ENCODE results near the gene DCK.

The DCK gene

GRCh38 chr4:71065991-71066510 is 72.6 kb downstream of the DCK start:
- TF ChIP-seq CTCF (IDR thresholded peaks at IDR 0.05; ENCODE audit: extremely low read depth, missing control alignments): no peak
- no peak for DNase-seq (ENCODE audit: low spot score)

- TF ChIP-seq CTCF (IDR thresholded peaks at IDR 0.05; ENCODE audit: extremely low read depth, missing control alignments): no peak
- DNase-seq (ENCODE audit: low spot score): no peak
Observed at GRCh38 chr4:71066737-71067716, 73.6 kb downstream of the DCK start.

- DNase-seq (ENCODE audit: low spot score): no peak
- TF ChIP-seq CTCF (IDR thresholded peaks at IDR 0.05; ENCODE audit: extremely low read depth, missing control alignments): no peak
Observed at GRCh38 chr4:71069063-71069462, 75.6 kb downstream of the DCK start.

- no peak for TF ChIP-seq CTCF (IDR thresholded peaks at IDR 0.05; ENCODE audit: extremely low read depth, missing control alignments)
- no peak for DNase-seq (ENCODE audit: low spot score)
Observed at GRCh38 chr4:71070015-71070414, 76.6 kb downstream of the DCK start.

GRCh38 chr4:71074452-71075299 is 81.2 kb downstream of the DCK start:
- no peak for TF ChIP-seq CTCF (IDR thresholded peaks at IDR 0.05; ENCODE audit: extremely low read depth, missing control alignments)
- DNase-seq (ENCODE audit: low spot score): no peak

All from GM20000 (cell line).